ENCODE results near the gene AGBL5. TPM values are rescaled to one million over a fixed set of nuclear protein-coding genes. Genes with fewer than 3 reads are reported as not detected.
A peak's percentile ranks its signal among the peaks of the same experiment; 100 is the strongest.

Gene AGBL5
- total and polyA plus RNA-seq, 2 of the 13 experiments (the other 11 are each of a cell fraction or from before 2014, with no cell fraction given), result 55.9 to 73.3 TPM

DNA sequence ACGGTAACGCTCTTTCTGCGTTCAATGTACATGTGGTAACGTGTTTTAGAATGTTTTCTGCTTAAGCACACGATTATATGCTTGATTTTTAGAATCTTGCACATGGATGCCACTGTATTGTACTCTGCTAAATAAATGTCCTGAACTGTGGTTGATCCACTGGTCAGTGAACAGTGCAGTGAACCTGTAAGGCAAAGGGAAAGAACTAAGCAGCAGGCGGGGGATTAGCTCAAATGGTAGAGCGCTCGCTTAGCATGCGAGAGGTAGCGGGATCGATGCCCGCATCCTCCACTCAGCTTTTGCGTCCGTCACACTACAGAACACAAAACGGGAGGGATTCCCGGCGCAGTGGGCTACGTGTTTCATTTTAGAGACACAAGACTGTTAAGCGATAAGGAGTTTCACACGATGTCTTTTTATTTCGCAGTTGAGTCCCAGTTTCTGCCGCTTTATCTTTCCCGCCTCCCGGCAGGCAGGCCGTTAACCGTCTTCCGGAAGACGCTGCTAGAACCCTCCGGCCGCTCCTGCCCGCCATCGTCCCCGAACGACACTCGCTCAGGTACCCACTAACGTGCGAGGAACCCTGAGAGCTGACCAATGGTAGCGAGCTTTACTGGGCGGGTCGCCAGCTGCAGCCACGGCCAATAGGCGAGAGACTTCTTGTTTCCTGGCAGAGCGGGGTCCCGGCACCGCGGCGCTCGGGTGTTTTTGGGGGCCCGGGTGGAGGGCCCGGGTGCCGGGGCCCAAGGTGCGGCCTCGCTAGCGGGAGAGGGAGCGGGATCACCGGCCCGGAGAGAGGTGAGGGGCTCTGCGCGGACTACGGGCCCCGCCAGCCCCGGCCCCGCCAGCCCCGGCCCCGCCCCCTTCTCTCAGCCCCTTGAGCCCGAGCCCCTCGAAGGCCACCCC, at the start of gene AGBL5 (continued):
- no peak for TF ChIP-seq ATM (IDR thresholded peaks at IDR 0.05; ENCODE audit: borderline replicate concordance)
- peak; percentile 95 for TF ChIP-seq ZMYM2 (CRISPR knock-in tag; IDR thresholded peaks at IDR 0.05)
- no peak for TF ChIP-seq SRSF9 (IDR thresholded peaks at IDR 0.05; ENCODE audit: borderline replicate concordance, insufficient read depth, low read depth, low read length, poor library complexity, severe bottlenecking)
- peak; percentile 62 for TF ChIP-seq ZNF263 (CRISPR knock-in tag; IDR thresholded peaks at IDR 0.05)
- no peak for TF ChIP-seq NCOA5 (CRISPR knock-in tag; IDR thresholded peaks at IDR 0.05)
- no peak for TF ChIP-seq ZNF180 (CRISPR knock-in tag; IDR thresholded peaks at IDR 0.05; ENCODE audit: borderline replicate concordance, low read depth)
- peak; percentile 79 for TF ChIP-seq SAP130 (CRISPR knock-in tag; IDR thresholded peaks at IDR 0.05; ENCODE audit: low read depth)
- TF ChIP-seq HOXA3 (CRISPR knock-in tag; IDR thresholded peaks at IDR 0.05), result peak; percentile 90
- TF ChIP-seq, protein P1, sequence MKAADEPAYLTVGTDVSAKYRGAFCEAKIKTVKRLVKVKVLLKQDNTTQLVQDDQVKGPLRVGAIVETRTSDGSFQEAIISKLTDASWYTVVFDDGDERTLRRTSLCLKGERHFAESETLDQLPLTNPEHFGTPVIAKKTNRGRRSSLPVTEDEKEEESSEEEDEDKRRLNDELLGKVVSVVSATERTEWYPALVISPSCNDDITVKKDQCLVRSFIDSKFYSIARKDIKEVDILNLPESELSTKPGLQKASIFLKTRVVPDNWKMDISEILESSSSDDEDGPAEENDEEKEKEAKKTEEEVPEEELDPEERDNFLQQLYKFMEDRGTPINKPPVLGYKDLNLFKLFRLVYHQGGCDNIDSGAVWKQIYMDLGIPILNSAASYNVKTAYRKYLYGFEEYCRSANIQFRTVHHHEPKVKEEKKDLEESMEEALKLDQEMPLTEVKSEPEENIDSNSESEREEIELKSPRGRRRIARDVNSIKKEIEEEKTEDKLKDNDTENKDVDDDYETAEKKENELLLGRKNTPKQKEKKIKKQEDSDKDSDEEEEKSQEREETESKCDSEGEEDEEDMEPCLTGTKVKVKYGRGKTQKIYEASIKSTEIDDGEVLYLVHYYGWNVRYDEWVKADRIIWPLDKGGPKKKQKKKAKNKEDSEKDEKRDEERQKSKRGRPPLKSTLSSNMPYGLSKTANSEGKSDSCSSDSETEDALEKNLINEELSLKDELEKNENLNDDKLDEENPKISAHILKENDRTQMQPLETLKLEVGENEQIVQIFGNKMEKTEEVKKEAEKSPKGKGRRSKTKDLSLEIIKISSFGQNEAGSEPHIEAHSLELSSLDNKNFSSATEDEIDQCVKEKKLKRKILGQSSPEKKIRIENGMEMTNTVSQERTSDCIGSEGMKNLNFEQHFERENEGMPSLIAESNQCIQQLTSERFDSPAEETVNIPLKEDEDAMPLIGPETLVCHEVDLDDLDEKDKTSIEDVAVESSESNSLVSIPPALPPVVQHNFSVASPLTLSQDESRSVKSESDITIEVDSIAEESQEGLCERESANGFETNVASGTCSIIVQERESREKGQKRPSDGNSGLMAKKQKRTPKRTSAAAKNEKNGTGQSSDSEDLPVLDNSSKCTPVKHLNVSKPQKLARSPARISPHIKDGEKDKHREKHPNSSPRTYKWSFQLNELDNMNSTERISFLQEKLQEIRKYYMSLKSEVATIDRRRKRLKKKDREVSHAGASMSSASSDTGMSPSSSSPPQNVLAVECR (CRISPR knock-in tag; IDR thresholded peaks at IDR 0.05; ENCODE audit: borderline replicate concordance), result peak; percentile 68; the same call in 1 of the 2 replicates
- TF ChIP-seq, protein P2, sequence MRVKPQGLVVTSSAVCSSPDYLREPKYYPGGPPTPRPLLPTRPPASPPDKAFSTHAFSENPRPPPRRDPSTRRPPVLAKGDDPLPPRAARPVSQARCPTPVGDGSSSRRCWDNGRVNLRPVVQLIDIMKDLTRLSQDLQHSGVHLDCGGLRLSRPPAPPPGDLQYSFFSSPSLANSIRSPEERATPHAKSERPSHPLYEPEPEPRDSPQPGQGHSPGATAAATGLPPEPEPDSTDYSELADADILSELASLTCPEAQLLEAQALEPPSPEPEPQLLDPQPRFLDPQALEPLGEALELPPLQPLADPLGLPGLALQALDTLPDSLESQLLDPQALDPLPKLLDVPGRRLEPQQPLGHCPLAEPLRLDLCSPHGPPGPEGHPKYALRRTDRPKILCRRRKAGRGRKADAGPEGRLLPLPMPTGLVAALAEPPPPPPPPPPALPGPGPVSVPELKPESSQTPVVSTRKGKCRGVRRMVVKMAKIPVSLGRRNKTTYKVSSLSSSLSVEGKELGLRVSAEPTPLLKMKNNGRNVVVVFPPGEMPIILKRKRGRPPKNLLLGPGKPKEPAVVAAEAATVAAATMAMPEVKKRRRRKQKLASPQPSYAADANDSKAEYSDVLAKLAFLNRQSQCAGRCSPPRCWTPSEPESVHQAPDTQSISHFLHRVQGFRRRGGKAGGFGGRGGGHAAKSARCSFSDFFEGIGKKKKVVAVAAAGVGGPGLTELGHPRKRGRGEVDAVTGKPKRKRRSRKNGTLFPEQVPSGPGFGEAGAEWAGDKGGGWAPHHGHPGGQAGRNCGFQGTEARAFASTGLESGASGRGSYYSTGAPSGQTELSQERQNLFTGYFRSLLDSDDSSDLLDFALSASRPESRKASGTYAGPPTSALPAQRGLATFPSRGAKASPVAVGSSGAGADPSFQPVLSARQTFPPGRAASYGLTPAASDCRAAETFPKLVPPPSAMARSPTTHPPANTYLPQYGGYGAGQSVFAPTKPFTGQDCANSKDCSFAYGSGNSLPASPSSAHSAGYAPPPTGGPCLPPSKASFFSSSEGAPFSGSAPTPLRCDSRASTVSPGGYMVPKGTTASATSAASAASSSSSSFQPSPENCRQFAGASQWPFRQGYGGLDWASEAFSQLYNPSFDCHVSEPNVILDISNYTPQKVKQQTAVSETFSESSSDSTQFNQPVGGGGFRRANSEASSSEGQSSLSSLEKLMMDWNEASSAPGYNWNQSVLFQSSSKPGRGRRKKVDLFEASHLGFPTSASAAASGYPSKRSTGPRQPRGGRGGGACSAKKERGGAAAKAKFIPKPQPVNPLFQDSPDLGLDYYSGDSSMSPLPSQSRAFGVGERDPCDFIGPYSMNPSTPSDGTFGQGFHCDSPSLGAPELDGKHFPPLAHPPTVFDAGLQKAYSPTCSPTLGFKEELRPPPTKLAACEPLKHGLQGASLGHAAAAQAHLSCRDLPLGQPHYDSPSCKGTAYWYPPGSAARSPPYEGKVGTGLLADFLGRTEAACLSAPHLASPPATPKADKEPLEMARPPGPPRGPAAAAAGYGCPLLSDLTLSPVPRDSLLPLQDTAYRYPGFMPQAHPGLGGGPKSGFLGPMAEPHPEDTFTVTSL (CRISPR knock-in tag; IDR thresholded peaks at IDR 0.05; ENCODE audit: borderline replicate concordance), result no peak; the same call in none of the 2 replicates
- peak; percentile 28; the same call in 1 of the 2 replicates for TF ChIP-seq RAD21 (CRISPR knock-in tag; IDR thresholded peaks at IDR 0.05)
- TF ChIP-seq BRCA1 (CRISPR knock-in tag; IDR thresholded peaks at IDR 0.05), result peak; percentile 94; the same call in 1 of the 2 replicates
- peak; percentile 82 for TF ChIP-seq PHF20 (CRISPR knock-in tag; IDR thresholded peaks at IDR 0.05)
- peak; percentile 64 for TF ChIP-seq CBX5 (CRISPR knock-in tag; IDR thresholded peaks at IDR 0.05; ENCODE audit: borderline replicate concordance)
- TF ChIP-seq ZC3H13 (CRISPR knock-in tag; IDR thresholded peaks at IDR 0.05), result peak; percentile 59
- TF ChIP-seq, protein P3, sequence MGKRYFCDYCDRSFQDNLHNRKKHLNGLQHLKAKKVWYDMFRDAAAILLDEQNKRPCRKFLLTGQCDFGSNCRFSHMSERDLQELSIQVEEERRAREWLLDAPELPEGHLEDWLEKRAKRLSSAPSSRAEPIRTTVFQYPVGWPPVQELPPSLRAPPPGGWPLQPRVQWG (CRISPR knock-in tag; IDR thresholded peaks at IDR 0.05; ENCODE audit: borderline replicate concordance, low read depth), result no peak
- TF ChIP-seq ZNF256 (CRISPR knock-in tag; conservative IDR thresholded peaks at IDR 0.05), result peak; percentile 99
- peak; percentile 97 for TF ChIP-seq ZNF878 (CRISPR knock-in tag; IDR thresholded peaks at IDR 0.05)
- peak; percentile 79 for TF ChIP-seq JARID2 (CRISPR knock-in tag; IDR thresholded peaks at IDR 0.05; ENCODE audit: insufficient replicate concordance)

All from HepG2 (cell line).